ENCODE results near the gene RHAG. TPM values are rescaled to one million over a fixed set of nuclear protein-coding genes. Genes with fewer than 3 reads are reported as not detected.

RHAG gene
- total RNA-seq, 1 donor from 2014 or later, result not detected

GRCh38 chr6:49653438-49653837 is 16.8 kb upstream of the RHAG start:
- Mint-ChIP-seq H3K4me3 (ENCODE audit: unreplicated experiment) (no peak overlapping the region), H3K27ac (ENCODE audit: unreplicated experiment) (no peak overlapping the region)

GRCh38 chr6:49651239-49651638 is 14.6 kb upstream of the RHAG start:
- no peak for TF ChIP-seq CTCF (IDR thresholded peaks at IDR 0.05)
- H3K4me3 Mint-ChIP-seq (ENCODE audit: unreplicated experiment), result no peak overlapping the region
- H3K27me3 Mint-ChIP-seq (ENCODE audit: low read depth), result peaks cover 15% of the 10 kb centered on the region
- H3K4me1 Mint-ChIP-seq (ENCODE audit: low read depth), result no peaks in the 10 kb centered on the region
- no peak for DNase-seq (ENCODE audit: low spot score)
- no peak overlapping the region for H3K27ac Mint-ChIP-seq (ENCODE audit: unreplicated experiment)
- H3K9me3 Mint-ChIP-seq (ENCODE audit: low read depth), result no peaks in the 10 kb centered on the region
- no peaks in the 10 kb centered on the region for H3K36me3 Mint-ChIP-seq (ENCODE audit: low read depth)

More at GRCh38 chr6:49653438-49653837, 16.8 kb upstream of the RHAG start:
- no peak for DNase-seq (ENCODE audit: low spot score)
- Mint-ChIP-seq H3K36me3 (ENCODE audit: low read depth) (no peaks in the 10 kb centered on the region), H3K4me1 (ENCODE audit: low read depth) (no peaks in the 10 kb centered on the region), H3K9me3 (ENCODE audit: low read depth) (no peaks in the 10 kb centered on the region), H3K27me3 (ENCODE audit: low read depth) (peaks cover 14% of the 10 kb centered on the region)
- no peak for TF ChIP-seq CTCF (IDR thresholded peaks at IDR 0.05)

- Mint-ChIP-seq H3K36me3 (ENCODE audit: low read depth) (no peaks in the 10 kb centered on the region), H3K9me3 (ENCODE audit: low read depth) (no peaks in the 10 kb centered on the region), H3K27ac (ENCODE audit: unreplicated experiment) (no peak overlapping the region), H3K4me1 (ENCODE audit: low read depth) (no peaks in the 10 kb centered on the region), H3K27me3 (ENCODE audit: low read depth) (peaks cover 19% of the 10 kb centered on the region), H3K4me3 (ENCODE audit: unreplicated experiment) (no peak overlapping the region)
- DNase-seq (ENCODE audit: low spot score), result no peak
- no peak for TF ChIP-seq CTCF (IDR thresholded peaks at IDR 0.05)
Measured at GRCh38 chr6:49649988-49650387, 13.3 kb upstream of the RHAG start.

GRCh38 chr6:49648036-49648435 is 11.4 kb upstream of the RHAG start:
- no peaks in the 10 kb centered on the region for H3K9me3 Mint-ChIP-seq (ENCODE audit: low read depth)
- H3K4me3 Mint-ChIP-seq (ENCODE audit: unreplicated experiment), result no peak overlapping the region
- no peaks in the 10 kb centered on the region for H3K4me1 Mint-ChIP-seq (ENCODE audit: low read depth)
- no peaks in the 10 kb centered on the region for H3K36me3 Mint-ChIP-seq (ENCODE audit: low read depth)
- no peak overlapping the region for H3K27ac Mint-ChIP-seq (ENCODE audit: unreplicated experiment)
- no peak for TF ChIP-seq CTCF (IDR thresholded peaks at IDR 0.05)
- DNase-seq (ENCODE audit: low spot score), result no peak
- peaks cover 13% of the 10 kb centered on the region for H3K27me3 Mint-ChIP-seq (ENCODE audit: low read depth)

- Mint-ChIP-seq H3K27ac (ENCODE audit: unreplicated experiment) (no peak overlapping the region), H3K9me3 (ENCODE audit: low read depth) (no peaks in the 10 kb centered on the region), H3K4me1 (ENCODE audit: low read depth) (no peaks in the 10 kb centered on the region), H3K27me3 (ENCODE audit: low read depth) (peaks cover 13% of the 10 kb centered on the region), H3K4me3 (ENCODE audit: unreplicated experiment) (no peak overlapping the region), H3K36me3 (ENCODE audit: low read depth) (no peaks in the 10 kb centered on the region)
- no peak for TF ChIP-seq CTCF (IDR thresholded peaks at IDR 0.05)
- DNase-seq (ENCODE audit: low spot score), result no peak
Measured at GRCh38 chr6:49647476-49647875, 10.8 kb upstream of the RHAG start.
